GM19099 (cell line): ENCODE data around the gene GTF2H4.

ENCODE experiments used
- POLR2A ChIP-seq: IDR thresholded peaks from 3 replicates; pipeline ENCODE4 v1.6.1; 2011; ENCODE audit warnings: low read depth; ENCODE audit not compliant: insufficient read length; ENCODE audit errors: extremely low read depth

GTF2H4 gene

DNA sequence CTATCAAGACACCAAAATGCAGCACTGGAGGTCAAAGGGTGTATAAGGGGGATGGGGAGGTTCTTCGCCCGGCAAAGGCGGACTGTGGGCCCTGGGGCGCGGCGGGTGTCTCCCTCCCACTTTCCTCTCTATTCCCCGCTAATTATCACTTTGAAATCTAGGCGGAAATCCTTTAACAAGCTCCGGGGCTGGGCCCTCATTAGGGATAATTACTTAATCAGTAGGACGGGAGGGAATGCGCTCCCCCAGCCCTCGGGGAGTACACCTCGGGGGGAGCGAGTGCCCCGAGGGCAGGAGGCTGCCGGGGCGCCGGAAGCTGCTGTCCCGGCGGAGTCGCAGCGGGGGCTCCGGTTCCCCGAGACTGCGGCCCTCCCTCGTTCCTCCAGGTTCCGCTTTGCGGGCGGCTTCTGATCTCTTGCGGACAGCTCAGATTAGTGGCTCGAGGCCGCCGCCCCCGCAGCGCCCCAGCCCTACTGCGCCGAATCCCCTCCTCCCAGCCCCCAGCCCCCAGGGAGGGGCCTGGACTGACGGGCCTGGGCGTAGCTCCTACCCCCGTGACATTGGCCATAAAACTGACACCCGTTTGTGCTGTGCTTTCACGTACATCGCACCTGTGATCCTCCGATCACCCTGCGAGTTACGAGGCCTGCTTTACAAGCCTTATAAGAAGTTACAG lies 47.5 kb downstream of the GTF2H4 start:
- TF ChIP-seq POLR2A: peak; percentile 66

DNA sequence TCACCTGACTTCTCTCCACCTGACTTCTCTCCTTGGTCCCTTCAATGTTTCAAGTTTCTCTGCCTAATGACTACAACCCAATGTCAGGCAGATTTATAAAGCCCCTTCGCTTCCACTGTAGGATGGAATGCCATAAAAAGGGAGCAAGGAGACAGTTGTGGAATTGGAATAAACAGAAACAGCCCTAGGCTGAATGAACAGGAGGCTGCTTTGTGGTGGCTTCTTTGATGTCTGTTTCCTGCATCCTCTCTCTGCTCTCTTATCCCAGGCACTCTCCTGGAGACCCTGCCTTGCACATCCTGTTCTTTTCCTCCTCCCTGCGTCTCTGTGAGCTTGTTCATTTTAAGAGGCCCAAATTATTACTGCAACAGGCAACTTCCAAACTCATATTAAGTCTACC lies 49.7 kb downstream of the GTF2H4 start:
- TF ChIP-seq POLR2A: no peak

DNA sequence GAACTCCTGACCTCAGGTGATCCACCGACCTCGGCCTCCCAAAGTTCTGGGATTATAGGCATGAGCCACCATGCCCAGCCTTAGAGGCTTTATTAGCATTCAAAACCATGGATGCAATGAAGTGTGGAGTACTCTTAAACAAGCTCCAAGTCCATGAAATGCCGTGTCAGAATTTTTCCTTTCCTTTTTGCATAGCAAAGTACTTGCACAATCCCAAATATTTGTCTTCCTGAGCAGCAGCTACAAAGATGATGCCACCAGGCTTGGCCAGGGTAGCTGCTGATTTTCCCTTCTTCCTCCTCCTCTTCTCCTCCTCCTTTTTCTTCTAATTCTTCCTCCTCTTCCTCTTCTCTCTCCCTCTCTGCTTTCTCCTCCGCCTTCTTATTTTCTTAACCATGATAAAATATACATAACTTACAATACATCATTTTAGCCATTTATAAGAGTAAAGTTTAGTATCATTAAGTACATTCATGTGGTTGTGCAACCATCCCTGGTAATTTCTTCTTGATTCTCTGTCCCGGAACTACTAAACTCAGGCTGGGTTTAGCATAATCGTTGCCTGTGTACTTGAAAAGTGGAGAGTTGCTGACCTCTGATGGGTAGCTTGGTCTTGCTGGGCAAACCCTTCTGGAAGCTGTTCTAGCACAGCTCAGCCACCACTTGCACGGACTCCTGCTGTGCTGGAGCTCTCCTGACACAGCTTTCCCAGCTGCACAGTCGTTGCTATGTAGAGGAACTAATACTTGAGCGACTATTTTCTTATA lies 53.1 kb downstream of the GTF2H4 start:
- TF ChIP-seq POLR2A: no peak

DNA sequence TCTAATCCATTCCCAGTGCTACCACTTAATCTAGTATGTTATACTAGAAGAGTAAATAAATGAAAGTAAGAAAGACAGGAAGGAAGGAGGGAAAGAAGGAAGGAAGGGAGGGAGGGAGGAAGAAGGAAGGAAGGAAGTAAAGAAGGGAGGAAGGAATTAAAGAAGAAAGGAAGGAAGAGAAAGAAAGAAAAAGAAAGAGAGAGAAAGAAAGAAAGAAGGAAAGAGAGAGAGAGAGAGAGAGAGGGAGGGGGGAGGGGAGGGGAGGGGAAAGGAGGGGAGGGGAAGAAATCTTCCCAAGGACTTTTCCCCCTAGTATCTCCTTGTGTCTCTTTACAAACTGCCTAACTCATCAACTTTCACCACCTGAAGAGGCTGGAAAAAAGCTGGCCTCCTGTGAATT lies 54.7 kb downstream of the GTF2H4 start:
- no peak for TF ChIP-seq POLR2A

DNA sequence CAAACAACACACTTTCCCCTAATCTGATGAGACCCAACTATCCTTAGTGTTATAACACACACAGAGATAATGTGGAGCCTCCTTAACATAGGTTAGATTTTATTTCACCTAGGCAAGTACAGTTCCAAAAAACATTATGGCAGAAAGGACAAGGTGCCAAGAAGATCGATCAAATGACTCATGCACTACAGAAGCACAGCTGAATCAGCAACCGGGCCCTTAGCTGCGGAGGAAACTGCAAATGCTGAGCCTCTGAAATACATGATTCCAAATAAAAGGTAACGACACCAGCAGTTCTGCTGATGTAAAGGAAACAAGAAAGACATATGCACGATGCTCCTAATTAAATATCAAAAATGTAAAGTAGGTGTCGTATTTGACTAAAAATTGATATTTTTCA lies 55.6 kb downstream of the GTF2H4 start:
- TF ChIP-seq POLR2A: no peak
